Keratinocyte (primary cell): Measurements from ENCODE around the gene ADRA2C. TPM values are rescaled to one million over a fixed set of nuclear protein-coding genes. Genes with fewer than 3 reads are reported as not detected.

ENCODE experiments used
- DNase-seq: peaks from one replicate; pipeline ENCODE4 v3.0.0-alpha.2; 2011; ENCODE audit warnings: low read depth, missing footprints, low spot score
- FAIRE-seq: peaks from 2 replicates; lab custom pipeline; 2011; peaks lifted over from hg19 to GRCh38; lab: Jason Lieb, UNC
- H2AFZ ChIP-seq: 2 replicates; pipeline ENCODE4 v1.6.0; 2012; ENCODE audit warnings: low read length, control low read depth, inconsistent platforms; ENCODE audit not compliant: control insufficient read depth
- H3K27ac ChIP-seq: 2 replicates; pipeline ENCODE4 v1.5.1; 2011; ENCODE audit warnings: low read length; ENCODE audit not compliant: control insufficient read depth, insufficient read depth
- H3K27me3 ChIP-seq: 3 replicates; pipeline ENCODE4 v1.6.0; 2011; ENCODE audit warnings: low read length; ENCODE audit not compliant: control insufficient read depth, insufficient read depth; ENCODE audit errors: extremely low read depth
- H3K36me3 ChIP-seq, 2 experiments: 2 replicates in 1 of 2; 3 replicates in 1 of 2; pipeline ENCODE4 v1.5.1; 2011; ENCODE audit warnings: low read length in 2 of 2, mild to moderate bottlenecking in 1 of 2; ENCODE audit not compliant: control insufficient read depth in 2 of 2, insufficient read depth in 2 of 2; ENCODE audit errors: extremely low read depth in 1 of 2
- H3K4me1 ChIP-seq: 3 replicates; pipeline ENCODE4 v1.5.1; 2011; ENCODE audit warnings: low read length; ENCODE audit not compliant: control insufficient read depth, insufficient read depth; ENCODE audit errors: extremely low read depth
- H3K4me2 ChIP-seq: 3 replicates; pipeline ENCODE4 v1.6.0; 2011; ENCODE audit warnings: low read depth, low read length; ENCODE audit not compliant: control insufficient read depth, insufficient read depth; ENCODE audit errors: extremely low read depth
- H3K4me3 ChIP-seq, 3 experiments: fragments of 200-600 bp in 1 of 3; sonication (generic) in 1 of 3; 2 replicates in 2 of 3; 3 replicates in 1 of 3; pipeline ENCODE4 v1.5.1; 2011 to 2016; ENCODE audit warnings: low read length in 3 of 3, mild to moderate bottlenecking in 3 of 3, control low read depth in 2 of 3, inconsistent platforms in 1 of 3, low read depth in 1 of 3, mixed read lengths in 1 of 3, mixed run types in 1 of 3, moderate library complexity in 1 of 3; ENCODE audit not compliant: control insufficient read depth in 2 of 3, insufficient read depth in 2 of 3; ENCODE audit errors: extremely low read depth in 1 of 3
- H3K79me2 ChIP-seq: 2 replicates; pipeline ENCODE4 v1.6.0; 2012; ENCODE audit warnings: low read length; ENCODE audit not compliant: control insufficient read depth, insufficient read depth
- H3K9ac ChIP-seq: 3 replicates; pipeline ENCODE4 v1.6.0; 2011; ENCODE audit warnings: low read length; ENCODE audit not compliant: control insufficient read depth, insufficient read depth; ENCODE audit errors: extremely low read depth
- H3K9me1 ChIP-seq: 3 replicates; pipeline ENCODE4 v1.6.0; 2011; ENCODE audit warnings: low read length; ENCODE audit not compliant: control insufficient read depth, insufficient read depth; ENCODE audit errors: extremely low read depth
- H3K9me3 ChIP-seq: 2 replicates; pipeline ENCODE4 v1.5.1; 2012; ENCODE audit warnings: low read depth, low read length; ENCODE audit not compliant: control insufficient read depth
- H4K20me1 ChIP-seq: 3 replicates; pipeline ENCODE4 v1.6.0; 2011; ENCODE audit warnings: low read length; ENCODE audit not compliant: control insufficient read depth, insufficient read depth; ENCODE audit errors: extremely low read depth
- EZH2 ChIP-seq: IDR thresholded peaks from one replicate; pipeline ENCODE4 v1.6.1; 2012; ENCODE audit warnings: inconsistent platforms, mild to moderate bottlenecking, low read length, moderate library complexity
- dilution Hi-C: fragments of 300-500 bp; cut with MboI; formaldehyde crosslinking; loops from one replicate; pipeline ENCODE4 v1.7.0; 2020; ENCODE audit warnings: low sequenced_read_pairs; ENCODE audit not compliant: extremely low pct_ligation_motif_present
- polyA plus RNA-seq, 5 experiments: library from polyadenylated mRNA; depleted of rRNA in 3 of 5; stranded (reverse) in 3 of 5; stranded (forward) in 1 of 5; unstranded in 1 of 5; fragments of >200 nt; gene quantifications; 1 replicate in 1 of 5; 2 replicates in 3 of 5; 3 replicates in 1 of 5; pipeline versions ENCODE4 v1.2.1 to v1.2.3, GENCODE V29; 2011 to 2012; ENCODE audit warnings: missing spikeins in 2 of 5, low read depth in 1 of 5, low replicate concordance in 1 of 5
- TF ChIP-seq, protein P1 (sequence below), 3 experiments: IDR thresholded peaks in 1 of 3; conservative IDR thresholded peaks in 1 of 3; optimal IDR thresholded peaks in 1 of 3; 2 replicates in 2 of 3; 3 replicates in 1 of 3; pipeline versions ENCODE3 to v1.5.1; 2011; ENCODE audit warnings: low read length in 3 of 3, mild to moderate bottlenecking in 3 of 3, moderate library complexity in 2 of 3, control low read depth in 1 of 3, inconsistent platforms in 1 of 3; ENCODE audit not compliant: insufficient read depth in 2 of 3; ENCODE audit errors: extremely low read depth in 1 of 3

ADRA2C gene
- polyA plus RNA-seq, 1 donor (not counting 4 experiments of a cell fraction or from before 2014, with no cell fraction given), result 0.05 TPM

DNA sequence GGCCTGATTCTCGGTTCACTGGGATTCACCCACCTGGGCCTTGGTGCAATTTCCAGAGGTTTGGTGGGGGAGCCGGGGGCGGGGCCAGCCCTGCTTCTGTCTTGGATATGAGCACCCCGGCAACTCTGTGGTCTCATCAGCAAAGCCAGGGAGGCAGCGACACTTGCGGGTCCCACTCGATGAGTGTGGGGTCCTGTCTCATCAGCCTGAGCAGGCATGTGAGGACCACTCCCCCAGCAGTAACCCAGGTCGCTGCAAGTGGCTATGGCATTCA is 19.0 kb downstream of the ADRA2C start:
- no peak overlapping the region for H2AFZ ChIP-seq
- DNase-seq, result no peak
- no peaks in the 10 kb centered on the region for H3K9me1 ChIP-seq
- dilution Hi-C loops, result no loop called here
- no peak overlapping the region for H3K9ac ChIP-seq
- H3K36me3 ChIP-seq, result no peaks in the 10 kb centered on the region
- no peak overlapping the region for H3K4me2 ChIP-seq
- no peaks in the 10 kb centered on the region for H4K20me1 ChIP-seq
- no peak overlapping the region for H3K27ac ChIP-seq
- no peak overlapping the region for H3K4me3 ChIP-seq
- no peaks in the 10 kb centered on the region for H3K9me3 ChIP-seq
- no peaks in the 10 kb centered on the region for H3K4me1 ChIP-seq
- TF ChIP-seq EZH2, result no peak
- no peaks in the 10 kb centered on the region for H3K79me2 ChIP-seq
- no peaks in the 10 kb centered on the region for H3K27me3 ChIP-seq
- FAIRE-seq, result no peak

DNA sequence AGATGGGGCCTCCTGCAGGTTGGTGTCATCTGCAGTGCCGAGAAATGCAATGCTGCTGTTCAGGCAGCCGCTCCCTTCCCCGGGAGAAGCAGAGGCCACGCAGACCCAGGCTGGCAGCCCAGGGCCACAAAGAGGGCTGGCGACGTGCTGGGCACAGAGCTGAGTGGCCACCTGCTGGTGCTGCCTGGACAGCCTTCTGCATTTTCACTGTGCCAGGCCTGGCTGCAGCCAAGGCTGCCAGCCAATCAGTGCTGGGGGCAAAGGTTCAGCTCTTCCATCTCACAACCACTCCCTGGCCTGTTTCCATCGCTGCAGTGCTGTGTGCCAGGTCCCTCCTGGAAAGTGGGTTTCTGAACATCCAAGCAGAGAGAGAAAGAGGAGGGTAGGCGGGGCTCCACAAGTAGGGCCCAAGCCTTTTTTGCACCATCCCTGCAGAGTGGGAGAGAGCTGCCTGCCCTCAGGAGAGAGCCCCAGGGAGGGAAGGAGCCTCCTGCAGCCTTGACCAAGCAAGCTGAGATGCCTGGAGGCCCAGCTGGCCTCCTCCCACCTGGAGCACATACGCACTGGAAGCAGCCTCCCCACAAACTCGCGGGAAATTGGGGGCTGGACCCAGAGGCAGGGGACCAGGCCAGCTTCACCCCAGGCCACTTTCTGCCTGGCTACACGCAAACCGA is 20.1 kb downstream of the ADRA2C start:
- DNase-seq, result no peak
- Histone ChIP-seq H3K4me2 (no peak overlapping the region), H3K4me1 (no peaks in the 10 kb centered on the region), H3K9me3 (no peaks in the 10 kb centered on the region), H3K79me2 (no peaks in the 10 kb centered on the region), H3K36me3 (no peaks in the 10 kb centered on the region), H2AFZ (no peak overlapping the region), H4K20me1 (no peaks in the 10 kb centered on the region), H3K9ac (no peak overlapping the region), H3K27me3 (no peaks in the 10 kb centered on the region), H3K4me3 (no peak overlapping the region), H3K9me1 (no peaks in the 10 kb centered on the region), H3K27ac (no peak overlapping the region)
- no peak for FAIRE-seq
- dilution Hi-C loops, result no loop called here
- TF ChIP-seq, protein P1, sequence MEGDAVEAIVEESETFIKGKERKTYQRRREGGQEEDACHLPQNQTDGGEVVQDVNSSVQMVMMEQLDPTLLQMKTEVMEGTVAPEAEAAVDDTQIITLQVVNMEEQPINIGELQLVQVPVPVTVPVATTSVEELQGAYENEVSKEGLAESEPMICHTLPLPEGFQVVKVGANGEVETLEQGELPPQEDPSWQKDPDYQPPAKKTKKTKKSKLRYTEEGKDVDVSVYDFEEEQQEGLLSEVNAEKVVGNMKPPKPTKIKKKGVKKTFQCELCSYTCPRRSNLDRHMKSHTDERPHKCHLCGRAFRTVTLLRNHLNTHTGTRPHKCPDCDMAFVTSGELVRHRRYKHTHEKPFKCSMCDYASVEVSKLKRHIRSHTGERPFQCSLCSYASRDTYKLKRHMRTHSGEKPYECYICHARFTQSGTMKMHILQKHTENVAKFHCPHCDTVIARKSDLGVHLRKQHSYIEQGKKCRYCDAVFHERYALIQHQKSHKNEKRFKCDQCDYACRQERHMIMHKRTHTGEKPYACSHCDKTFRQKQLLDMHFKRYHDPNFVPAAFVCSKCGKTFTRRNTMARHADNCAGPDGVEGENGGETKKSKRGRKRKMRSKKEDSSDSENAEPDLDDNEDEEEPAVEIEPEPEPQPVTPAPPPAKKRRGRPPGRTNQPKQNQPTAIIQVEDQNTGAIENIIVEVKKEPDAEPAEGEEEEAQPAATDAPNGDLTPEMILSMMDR (optimal IDR thresholded peaks at IDR 0.05 in 1 of 3, IDR thresholded peaks at IDR 0.05 in 1 of 3, conservative IDR thresholded peaks at IDR 0.05 in 1 of 3; ENCODE audit: extremely low read depth in 1 of 3, insufficient read depth in 2 of 3, low read length in 3 of 3), result peak in 1 of 3 experiments; percentile 8
- no peak for TF ChIP-seq EZH2
